Endothelial cell of umbilical vein (primary cell): ENCODE measurements around the gene CEP89. TPM values are rescaled to one million over a fixed set of nuclear protein-coding genes. Genes with fewer than 3 reads are reported as not detected.

ENCODE experiments used
- BruUV-seq: library from RNA; stranded (reverse); fragments of 400-500 nt; replicated peaks from 2 replicates; lab custom pipeline; 2021; lab: Mats Ljungman, UMichigan
- CTCF ChIA-PET: fragments of 300-600, 350-600 bp; sonication (Branson Sonifier 250); formaldehyde crosslinking; loops from one replicate; lab custom pipeline; 2021; ENCODE audit warnings: antibody characterized with exemption, inconsistent platforms; lab: Charles Lee
- POLR2A ChIA-PET: fragments of 300-600, 350-600 bp; sonication (Branson Sonifier 250); formaldehyde crosslinking; loops from one replicate; lab custom pipeline; 2021; ENCODE audit warnings: antibody characterized with exemption, inconsistent platforms; lab: Charles Lee
- DNase-seq: peaks from one replicate; pipeline ENCODE4 v3.0.0-alpha.2; 2011; ENCODE audit warnings: low read depth, low spot score
- FAIRE-seq: peaks from 2 replicates; lab custom pipeline; 2011; peaks lifted over from hg19 to GRCh38; lab: Jason Lieb, UNC
- H2AFZ ChIP-seq: 2 replicates; pipeline ENCODE4 v1.6.0; 2012; ENCODE audit warnings: low read depth, low read length, control low read depth, inconsistent platforms
- H3K27ac ChIP-seq: 2 replicates; pipeline ENCODE4 v1.5.1; 2011; ENCODE audit warnings: low read depth, mild to moderate bottlenecking, control low read depth, low read length, moderate library complexity; ENCODE audit not compliant: insufficient read depth
- H3K27me3 ChIP-seq, 2 experiments: 2 replicates each; pipeline versions ENCODE4 v1.6.0 to v1.6.1; 2011; ENCODE audit warnings: low read length in 2 of 2, mixed read lengths in 1 of 2; ENCODE audit not compliant: control insufficient read depth in 2 of 2, insufficient read depth in 2 of 2
- H3K36me3 ChIP-seq, 2 experiments: 2 replicates in 1 of 2; 3 replicates in 1 of 2; pipeline ENCODE4 v1.5.1; 2011; ENCODE audit warnings: low read length in 2 of 2, mild to moderate bottlenecking in 1 of 2, moderate library complexity in 1 of 2; ENCODE audit not compliant: control insufficient read depth in 2 of 2, insufficient read depth in 2 of 2; ENCODE audit errors: extremely low read depth in 1 of 2
- H3K4me1 ChIP-seq: 3 replicates; pipeline ENCODE4 v1.5.1; 2011; ENCODE audit warnings: mild to moderate bottlenecking, low read length; ENCODE audit not compliant: control insufficient read depth, insufficient read depth; ENCODE audit errors: extremely low read depth
- H3K4me2 ChIP-seq: 2 replicates; pipeline ENCODE4 v1.6.1; 2011; ENCODE audit warnings: low read length, control low read depth, mixed read lengths; ENCODE audit not compliant: insufficient read depth
- H3K4me3 ChIP-seq, 3 experiments: fragments of 200-600 bp in 1 of 3; sonication (generic), shearing (Covaris generic) in 1 of 3; replicated peaks in 1 of 3; 2 replicates each; pipeline ENCODE4 v1.5.1; 2011 to 2016; ENCODE audit warnings: control low read depth in 3 of 3, low read length in 3 of 3, mild to moderate bottlenecking in 2 of 3, inconsistent platforms in 1 of 3, low read depth in 1 of 3, moderate library complexity in 1 of 3; ENCODE audit not compliant: insufficient read depth in 1 of 3
- H3K79me2 ChIP-seq: 2 replicates; pipeline ENCODE4 v1.6.0; 2012; ENCODE audit warnings: low read length, inconsistent platforms; ENCODE audit not compliant: control insufficient read depth, insufficient read depth
- H3K9ac ChIP-seq: replicated peaks from 2 replicates; pipeline ENCODE3; 2011; ENCODE audit warnings: low read length, control low read depth; ENCODE audit not compliant: insufficient read depth; ENCODE audit errors: extremely low read depth
- H3K9me1 ChIP-seq: replicated peaks from 3 replicates; pipeline ENCODE4 v1.6.0; 2011; ENCODE audit warnings: mild to moderate bottlenecking, low read length; ENCODE audit not compliant: control insufficient read depth, insufficient read depth; ENCODE audit errors: extremely low read depth
- H3K9me3 ChIP-seq: replicated peaks from 2 replicates; pipeline ENCODE4 v1.5.1; 2012; ENCODE audit warnings: low read length, inconsistent platforms; ENCODE audit not compliant: control insufficient read depth, insufficient read depth
- H4K20me1 ChIP-seq: replicated peaks from 2 replicates; pipeline ENCODE3; 2011; ENCODE audit warnings: mild to moderate bottlenecking, low read length; ENCODE audit not compliant: control insufficient read depth, insufficient read depth; ENCODE audit errors: extremely low read depth
- CTCF ChIP-seq, 2 donors: IDR thresholded peaks; 1 replicate in 1 of 2; 2 replicates in 1 of 2; pipeline ENCODE4 v1.5.1; 2011; ENCODE audit warnings: low read length in 2 of 2, mild to moderate bottlenecking in 2 of 2, moderate library complexity in 2 of 2, control low read depth in 1 of 2, inconsistent platforms in 1 of 2, low read depth in 1 of 2; ENCODE audit not compliant: insufficient read depth in 1 of 2; ENCODE audit errors: extremely low read depth in 1 of 2
- EZH2 ChIP-seq: IDR thresholded peaks from 2 replicates; pipeline ENCODE4 v1.6.1; 2012; ENCODE audit warnings: borderline replicate concordance, low read depth, mild to moderate bottlenecking, moderate library complexity, low read length, inconsistent platforms; ENCODE audit not compliant: severe bottlenecking
- FOS ChIP-seq: IDR thresholded peaks from 2 replicates; pipeline ENCODE4 v1.6.1; 2011; ENCODE audit warnings: mild to moderate bottlenecking, low read length, moderate library complexity, borderline replicate concordance; ENCODE audit not compliant: insufficient read depth
- GATA2 ChIP-seq: IDR thresholded peaks from 2 replicates; pipeline ENCODE4 v1.7.0; 2011; ENCODE audit warnings: low read depth, mild to moderate bottlenecking, moderate library complexity, mixed read lengths, low read length; ENCODE audit not compliant: insufficient read length, insufficient read depth
- JUN ChIP-seq: IDR thresholded peaks from 2 replicates; pipeline ENCODE4 v1.6.1; 2011; ENCODE audit warnings: borderline replicate concordance, low read depth; ENCODE audit not compliant: insufficient read length, insufficient read depth
- MAX ChIP-seq: IDR thresholded peaks from 2 replicates; pipeline ENCODE4 v1.6.1; 2011; ENCODE audit not compliant: insufficient read depth, insufficient read length
- MYC ChIP-seq: IDR thresholded peaks from one replicate; pipeline ENCODE4 v1.6.1; 2011; ENCODE audit warnings: mild to moderate bottlenecking, low read depth, low read length
- POLR2A ChIP-seq: IDR thresholded peaks from 2 replicates; pipeline ENCODE4 v1.6.1; 2012; ENCODE audit warnings: low read depth, mild to moderate bottlenecking, control low read depth, low read length
- POLR2AphosphoS5 ChIP-seq: IDR thresholded peaks from 2 replicates; pipeline ENCODE4 v1.6.1; 2012; ENCODE audit warnings: low read depth, mild to moderate bottlenecking, control low read depth, low read length, moderate library complexity; ENCODE audit not compliant: insufficient read depth
- dilution Hi-C: fragments of 300-500 bp; cut with MboI; formaldehyde crosslinking; loops from one replicate; pipeline ENCODE4 v1.15.0; 2019; ENCODE audit warnings: low sequenced_read_pairs; ENCODE audit not compliant: extremely low pct_ligation_motif_present
- intact Hi-C: fragments of 100-400 bp; cut with micrococcal nuclease; formaldehyde crosslinking; loops from one replicate; pipeline ENCODE4 v1.10.0; 2022
- polyA plus RNA-seq, 4 experiments: library from polyadenylated mRNA; depleted of rRNA in 3 of 4; stranded (reverse) in 3 of 4; unstranded in 1 of 4; fragments of >200 nt; gene quantifications; 2 replicates each; pipeline versions ENCODE4 v1.2.1 to v1.2.3, GENCODE V29; 2011 to 2012; ENCODE audit warnings: missing spikeins in 1 of 4
- total RNA-seq: library from RNA; stranded (reverse); gene quantifications from 2 replicates; pipeline ENCODE4 v1.2.3, GENCODE V29; 2021

The CEP89 gene
- total and polyA plus RNA-seq, 2 donors (not counting 3 experiments of a cell fraction or from before 2014, with no cell fraction given) = 25.1 to 46.2 TPM

- Histone ChIP-seq H4K20me1 (no peaks in the 10 kb centered on the region), H3K36me3 (no peaks in the 10 kb centered on the region), H3K4me1 (no peaks in the 10 kb centered on the region), H3K9me1 (no peaks in the 10 kb centered on the region), H3K4me2 (no peak overlapping the region), H3K27ac (no peak overlapping the region), H3K4me3 (no peak overlapping the region), H3K9me3 (no peaks in the 10 kb centered on the region), H3K79me2 (no peaks in the 10 kb centered on the region), H2AFZ (no peak overlapping the region), H3K9ac (no peak overlapping the region), H3K27me3 (no peaks in the 10 kb centered on the region)
- TF ChIP-seq CTCF (IDR thresholded peaks at IDR 0.05; ENCODE audit: extremely low read depth in 1 of 2, insufficient read depth in 1 of 2, low read depth in 1 of 2, low read length in 2 of 2) (no peak), EZH2 (no peak), FOS (no peak), POLR2A (no peak), MYC (no peak), POLR2AphosphoS5 (no peak), GATA2 (no peak), MAX (no peak), JUN (no peak)
- DNase-seq (no peak), FAIRE-seq (peak; percentile 77)
- CTCF ChIA-PET = interaction anchor here (0.5 to 1.3 kb wide), 2 partner anchors 26 to 81 kb away, joined by 3 to 4 read pairs; no protein-coding TSS in a partner anchor
- BruUV-seq = no TSS peak
- POLR2A ChIA-PET = no interaction called here
- intact Hi-C loops (no loop called here), dilution Hi-C loops (no loop called here)
These were observed 110.2 kb downstream of the CEP89 start for GRCh38 chr19:32861596-32861995.
